GM12878 (cell line): ENCODE measurements around the gene HOXA1. TPM values are rescaled to one million over a fixed set of nuclear protein-coding genes. Genes with fewer than 3 reads are reported as not detected.

Experiments used
- ATAC-seq: fragments of 200-7000 bp; cut with Tn5 transposase; 3 replicates; pipeline ENCODE4 v1.9.1; 2020; ENCODE audit warnings: mild to moderate bottlenecking, moderate library complexity
- BruUV-seq: library from RNA; stranded (reverse); fragments of 400-500 nt; replicated peaks from 2 replicates; lab custom pipeline; 2021; lab: Mats Ljungman, UMichigan
- CTCF ChIA-PET: fragments of 300-600 bp; sonication (Branson Sonifier 250); formaldehyde crosslinking; extraction: SDS; loops from one replicate; lab custom pipeline; 2021; ENCODE audit warnings: inconsistent platforms; lab: Yijun Ruan, JAX
- POLR2A ChIA-PET: fragments of 350-600 bp; formaldehyde crosslinking; extraction: SDS; loops from one replicate; lab custom pipeline; 2021; ENCODE audit warnings: inconsistent platforms; lab: Charles Lee
- RAD21 ChIA-PET: fragments of 300-600 bp; sonication (Branson Sonifier 250); formaldehyde crosslinking; loops from one replicate; lab custom pipeline; 2023; ENCODE audit warnings: antibody characterized with exemption; ENCODE audit not compliant: unreplicated experiment; lab: Charles Lee
- SMC1A ChIA-PET: fragments of 300-600 bp; sonication (Branson Sonifier 250); formaldehyde crosslinking; loops from one replicate; lab custom pipeline; 2023; ENCODE audit not compliant: unreplicated experiment, uncharacterized antibody; lab: Charles Lee
- DNase-seq: peaks from one replicate; pipeline ENCODE4 v3.0.0-alpha.2; 2011; ENCODE audit warnings: low read depth, low spot score
- FAIRE-seq: peaks from 3 replicates; lab custom pipeline; 2011; peaks lifted over from hg19 to GRCh38; lab: Jason Lieb, UNC
- H2AFZ ChIP-seq: 2 replicates; pipeline ENCODE4 v1.6.0; 2011; ENCODE audit warnings: low read depth, low read length, control low read depth; ENCODE audit not compliant: control insufficient read depth
- H3K27ac ChIP-seq: 2 replicates; pipeline ENCODE4 v1.5.1; 2011; ENCODE audit warnings: control low read depth; ENCODE audit not compliant: control insufficient read depth, insufficient read depth
- H3K27me3 ChIP-seq, 2 experiments: replicated peaks in 1 of 2; 2 replicates each; pipeline versions ENCODE4 v1.6.0 to v1.6.1; 2011; ENCODE audit warnings: low read length in 1 of 2; ENCODE audit not compliant: control insufficient read depth in 2 of 2, insufficient read depth in 2 of 2
- H3K36me3 ChIP-seq, 2 experiments: 2 replicates each; pipeline ENCODE4 v1.5.1; 2011; ENCODE audit warnings: low read length in 1 of 2; ENCODE audit not compliant: control insufficient read depth in 2 of 2, insufficient read depth in 2 of 2
- H3K4me1 ChIP-seq: 2 replicates; pipeline ENCODE4 v1.6.1; 2011; ENCODE audit warnings: mild to moderate bottlenecking, low read length, moderate library complexity, mixed read lengths; ENCODE audit not compliant: control insufficient read depth, insufficient read depth
- H3K4me2 ChIP-seq: 2 replicates; pipeline ENCODE4 v1.6.0; 2011; ENCODE audit warnings: control low read depth; ENCODE audit not compliant: control insufficient read depth, insufficient read depth
- H3K4me3 ChIP-seq: fragments of 200-600 bp; sonication (generic); 2 replicates; pipeline ENCODE4 v1.5.1; 2016
- H3K79me2 ChIP-seq: 2 replicates; pipeline ENCODE4 v1.6.0; 2011; ENCODE audit warnings: low read length; ENCODE audit not compliant: control insufficient read depth, insufficient read depth
- H3K9ac ChIP-seq: 2 replicates; pipeline ENCODE4 v1.8.0; 2011; ENCODE audit warnings: low read length, control low read depth, mixed read lengths; ENCODE audit not compliant: control insufficient read depth, insufficient read depth
- H3K9me3 ChIP-seq: replicated peaks from 3 replicates; pipeline ENCODE4 v1.5.1; 2011; ENCODE audit warnings: mild to moderate bottlenecking, low read length; ENCODE audit not compliant: control insufficient read depth, insufficient read depth
- H4K20me1 ChIP-seq: 2 replicates; pipeline ENCODE4 v1.6.0; 2011; ENCODE audit not compliant: control insufficient read depth, insufficient read depth
- BACH1 ChIP-seq: fragments of 450-650 bp; IDR thresholded peaks from 2 replicates; pipeline ENCODE4 v1.6.1; 2017; ENCODE audit warnings: mild to moderate bottlenecking, borderline replicate concordance
- BMI1 ChIP-seq: fragments of 450-650 bp; IDR thresholded peaks from 2 replicates; pipeline ENCODE4 v1.6.1; 2016; ENCODE audit warnings: mild to moderate bottlenecking, moderate library complexity, borderline replicate concordance
- HCFC1 ChIP-seq: fragments of 150-350 bp; IDR thresholded peaks from 2 replicates; pipeline ENCODE4 v1.6.1; 2014; ENCODE audit warnings: low read length
- HDGF ChIP-seq: fragments of 450-650 bp; IDR thresholded peaks from 2 replicates; pipeline ENCODE4 v1.6.1; 2016; ENCODE audit warnings: antibody characterized with exemption
- IKZF2 ChIP-seq, 2 experiments: fragments of 450-650 bp; IDR thresholded peaks; 2 replicates each; pipeline ENCODE4 v1.6.1; 2017; ENCODE audit warnings: mild to moderate bottlenecking in 2 of 2, moderate library complexity in 2 of 2
- SMARCA5 ChIP-seq: fragments of 450-650 bp; IDR thresholded peaks from 2 replicates; pipeline ENCODE4 v1.6.1; 2017; ENCODE audit warnings: mild to moderate bottlenecking
- SRF ChIP-seq, 2 experiments: IDR thresholded peaks; 2 replicates each; pipeline ENCODE4 v1.6.1; 2011; ENCODE audit warnings: low read depth in 2 of 2, low read length in 2 of 2, mild to moderate bottlenecking in 1 of 2, moderate library complexity in 1 of 2
- WGBS: methylation state at CpG from one replicate; pipeline ENCODE4 v1.1.6; 2016; ENCODE audit warnings: low lambda C conversion rate; ENCODE audit not compliant: insufficient replicate concordance, insufficient coverage; ENCODE audit errors: missing lambda C conversion rate; 5-methylcytosine and 5-hydroxymethylcytosine counted together
- in situ Hi-C: fragments of 300-500 bp; cut with MboI; formaldehyde crosslinking; loops from 9 replicates; pipeline ENCODE4 v1.14.3; 2018; ENCODE audit warnings: mixed read lengths
- intact Hi-C: fragments of 100-400 bp; cut with micrococcal nuclease; formaldehyde crosslinking; loops from one replicate; pipeline ENCODE4 v1.14.2; 2022; ENCODE audit not compliant: unreplicated experiment
- polyA plus RNA-seq, 11 experiments: library from polyadenylated mRNA; depleted of rRNA in 4 of 11; unstranded in 6 of 11; stranded (reverse) in 5 of 11; fragments of >200 nt; fragmentation: Nextera tagmentation in 4 of 11; fragmentation: Illumina TruSeq in 1 of 11; extraction: Ambion mirVana in 4 of 11; extraction: Trizol in 1 of 11; gene quantifications; 1 replicate in 1 of 11; 2 replicates in 10 of 11; pipeline versions ENCODE4 v1.2.1 to v1.2.3, GENCODE V29; 2011 to 2016; ENCODE audit warnings: inconsistent platforms in 2 of 11, missing spikeins in 2 of 11, low read depth in 1 of 11
- total RNA-seq, 4 experiments: library from RNA; depleted of rRNA in 3 of 4; stranded (reverse); fragments of >200 nt in 3 of 4; fragmentation: Illumina TruSeq in 1 of 4; extraction: Trizol in 1 of 4; gene quantifications; 2 replicates each; pipeline versions ENCODE4 v1.2.1 to v1.2.3, GENCODE V29; 2013 to 2021

The HOXA1 gene
- total and polyA plus RNA-seq, 10 of the 15 experiments (the other 5 are each of a cell fraction or from before 2014, with no cell fraction given), result 0.06 to 1.7 (median 0.18) TPM; not detected in 3

DNA sequence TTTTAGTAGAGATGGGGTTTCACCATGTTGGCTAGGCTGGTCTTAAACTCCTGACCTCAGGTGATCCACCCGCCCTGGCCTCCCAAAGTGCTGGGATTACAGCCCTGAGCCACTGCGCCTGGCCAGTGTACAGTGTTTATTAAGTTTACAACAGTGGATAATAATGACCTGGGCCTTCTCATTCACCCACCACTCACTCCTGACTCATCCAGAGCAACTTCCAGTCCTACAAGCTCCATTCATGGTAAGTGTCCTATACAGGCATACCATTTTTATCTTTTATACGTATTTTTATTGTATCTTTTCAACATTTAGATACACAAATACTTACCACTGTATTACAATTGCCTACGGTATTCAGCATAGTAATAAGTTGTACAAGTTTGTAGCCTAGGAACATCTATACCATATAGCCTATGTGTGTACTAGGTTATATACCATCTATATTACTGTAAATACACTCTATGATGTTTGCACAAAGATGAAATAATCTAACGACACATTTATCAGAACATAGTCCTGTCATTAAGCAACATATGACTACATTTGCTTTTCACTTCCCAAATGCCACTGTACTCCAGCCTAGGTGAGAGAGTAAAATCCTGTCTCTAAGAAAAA is 17.1 kb downstream of the HOXA1 start:
- ChIA-PET POLR2A (no interaction called here), SMC1A (interaction anchor here (1.5 to 6.5 kb wide), 2 partner anchors 15 to 29 kb away, joined by 3 to 110 read pairs; partner anchors contain the start of gene HOXA1), RAD21 (no interaction called here), CTCF (no interaction called here)
- in situ Hi-C loops (no loop called here), intact Hi-C loops (no loop called here)
- no peak overlapping the region for H3K27ac ChIP-seq
- H3K79me2 ChIP-seq, result no peaks in the 10 kb centered on the region
- no peak for DNase-seq
- ATAC-seq, result no peak
- H3K36me3 ChIP-seq, result no peaks in the 10 kb centered on the region
- no peaks in the 10 kb centered on the region for H3K9me3 ChIP-seq
- H3K27me3 ChIP-seq, result no peaks in the 10 kb centered on the region
- TF ChIP-seq BACH1, result no peak
- H3K4me2 ChIP-seq, result no peak overlapping the region
- 74% methylated on average over 5 of the region's 5 CpGs for WGBS
- BruUV-seq, result no TSS peak
- H2AFZ ChIP-seq, result no peak overlapping the region
- FAIRE-seq, result no peak
- H3K4me3 ChIP-seq, result no peak overlapping the region
- H3K9ac ChIP-seq, result no peak overlapping the region
- H4K20me1 ChIP-seq, result no peaks in the 10 kb centered on the region
- no peaks in the 10 kb centered on the region for H3K4me1 ChIP-seq

DNA sequence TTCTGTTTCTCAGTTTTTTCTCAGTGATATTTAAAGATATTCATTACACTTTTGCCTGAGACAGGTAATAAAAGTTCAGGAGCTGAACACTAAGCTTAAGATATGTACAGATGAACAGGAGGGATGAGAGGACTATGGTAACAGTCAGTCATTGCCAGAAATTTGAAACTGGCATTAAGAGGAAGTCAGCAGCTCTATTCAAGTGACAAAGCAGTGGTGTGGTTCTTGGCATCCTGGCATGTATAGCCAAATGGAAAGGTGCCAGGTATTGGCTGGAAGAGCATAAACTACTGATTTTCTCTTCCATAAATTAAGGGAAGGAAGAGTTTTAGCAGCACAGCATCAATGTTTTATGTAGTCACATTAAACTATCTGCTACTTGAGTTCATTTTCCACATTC is 22.7 kb downstream of the HOXA1 start:
- Histone ChIP-seq H3K27ac (no peak overlapping the region), H4K20me1 (no peaks in the 10 kb centered on the region), H3K79me2 (no peaks in the 10 kb centered on the region), H3K4me2 (no peak overlapping the region), H2AFZ (no peak overlapping the region), H3K9me3 (no peaks in the 10 kb centered on the region), H3K4me1 (no peaks in the 10 kb centered on the region), H3K27me3 (no peaks in the 10 kb centered on the region), H3K4me3 (no peak overlapping the region), H3K9ac (no peak overlapping the region), H3K36me3 (no peaks in the 10 kb centered on the region)
- no TSS peak for BruUV-seq
- intact Hi-C loops (no loop called here), in situ Hi-C loops (no loop called here)
- TF ChIP-seq HCFC1, result no peak
- no peak for TF ChIP-seq IKZF2 (IDR thresholded peaks at IDR 0.05)
- no peak for TF ChIP-seq SRF (IDR thresholded peaks at IDR 0.05; ENCODE audit: low read depth in 2 of 2, low read length in 2 of 2)
- no peak for TF ChIP-seq HDGF
- no peak for TF ChIP-seq BMI1
- TF ChIP-seq SMARCA5, result no peak
- CTCF ChIA-PET, result interaction anchor here (0.6 to 1.9 kb wide), 3 partner anchors 9 to 25 kb away, joined by 3 to 10 read pairs (median 3); no protein-coding TSS in a partner anchor
- DNase-seq, result no peak
- POLR2A ChIA-PET, result no interaction called here
- RAD21 ChIA-PET, result no interaction called here
- FAIRE-seq, result no peak
- SMC1A ChIA-PET, result interaction anchor here (1.3 to 4.6 kb wide), 4 partner anchors 9 to 47 kb away, joined by 4 to 21 read pairs (median 6); no protein-coding TSS in a partner anchor
- ATAC-seq, result no peak
